HepG2 (cell line): ENCODE measurements around the gene HEXD. TPM values are rescaled to one million over a fixed set of nuclear protein-coding genes. Genes with fewer than 3 reads are reported as not detected.

Experiments used
- DMAP1 ChIP-seq: IDR thresholded peaks from 2 replicates; pipeline ENCODE4 v1.6.1; 2016
- MIER3 ChIP-seq: IDR thresholded peaks from 2 replicates; pipeline ENCODE4 v1.6.1; 2016; ENCODE audit warnings: missing compliant biosample characterization, borderline replicate concordance
- MXD4 ChIP-seq: IDR thresholded peaks from 2 replicates; pipeline ENCODE4 v1.6.1; 2016; ENCODE audit warnings: mild to moderate bottlenecking, missing biosample characterization, missing genetic modification reagents
- NPAS2 ChIP-seq: sonication (generic); formaldehyde crosslinking; IDR thresholded peaks from 2 replicates; pipeline ENCODE4 v1.8.0; 2022; ENCODE audit warnings: mild to moderate bottlenecking, missing genetic modification reagents, borderline replicate concordance
- PLRG1 ChIP-seq: fragments of 450-650 bp; conservative IDR thresholded peaks from 2 replicates; pipeline ENCODE4 v1.6.1; 2016
- SAFB2 ChIP-seq: sonication (generic); formaldehyde crosslinking; IDR thresholded peaks from 2 replicates; pipeline ENCODE4 v1.5.1; 2020; ENCODE audit warnings: missing genetic modification reagents, low read depth, mild to moderate bottlenecking, borderline replicate concordance
- ZNF207 ChIP-seq: fragments of 450-650 bp; IDR thresholded peaks from 2 replicates; pipeline ENCODE4 v1.6.1; 2016; ENCODE audit warnings: antibody characterized with exemption, borderline replicate concordance
- ZNF430 ChIP-seq: sonication (generic); formaldehyde crosslinking; IDR thresholded peaks from 2 replicates; pipeline ENCODE4 v1.9.0; 2021; ENCODE audit warnings: mild to moderate bottlenecking, missing genetic modification reagents
- ZNF670 ChIP-seq: sonication (generic); formaldehyde crosslinking; IDR thresholded peaks from 2 replicates; pipeline ENCODE4 v1.8.0; 2022; ENCODE audit warnings: mild to moderate bottlenecking, missing genetic modification reagents, borderline replicate concordance
- polyA plus RNA-seq, 8 experiments: library from polyadenylated mRNA; depleted of rRNA in 3 of 8; stranded (reverse) in 7 of 8; unstranded in 1 of 8; fragments of >200 nt; fragmentation: Illumina TruSeq in 4 of 8; extraction: Trizol in 4 of 8; gene quantifications; 2 replicates each; pipeline versions ENCODE4 v1.2.1 to v1.2.3, GENCODE V29; 2011 to 2016; ENCODE audit warnings: low read depth in 4 of 8, missing spikeins in 1 of 8, mixed read lengths in 1 of 8; ENCODE audit not compliant: insufficient read depth in 1 of 8
- total RNA-seq, 5 experiments: library from RNA; depleted of rRNA; stranded (reverse); fragments of >200 nt; fragmentation: Illumina TruSeq; extraction: Trizol; gene quantifications; 2 replicates each; pipeline ENCODE4 v1.2.3, GENCODE V29; 2016; ENCODE audit warnings: low read depth in 1 of 5
- TF ChIP-seq, protein P1 (sequence below): sonication (generic); formaldehyde crosslinking; IDR thresholded peaks from 2 replicates; pipeline ENCODE4 v1.4.0; 2020; ENCODE audit warnings: low read depth, missing genetic modification reagents
- TF ChIP-seq, protein P2 (sequence below): sonication (generic); formaldehyde crosslinking; conservative IDR thresholded peaks from 2 replicates; pipeline ENCODE4 v1.8.0; 2022; ENCODE audit warnings: low read depth, missing genetic modification reagents
- TF ChIP-seq, protein P3 (sequence below): sonication (generic); formaldehyde crosslinking; IDR thresholded peaks from 2 replicates; pipeline ENCODE4 v1.8.0; 2022; ENCODE audit warnings: low read depth, missing genetic modification reagents
- TF ChIP-seq, protein P4 (sequence below): fragments of 450-650 bp; IDR thresholded peaks from 2 replicates; pipeline ENCODE4 v1.6.1; 2016

HEXD gene
- total and polyA plus RNA-seq, 2 of the 13 experiments (the other 11 are each of a cell fraction or from before 2014, with no cell fraction given): 22.3 to 41.8 TPM

DNA sequence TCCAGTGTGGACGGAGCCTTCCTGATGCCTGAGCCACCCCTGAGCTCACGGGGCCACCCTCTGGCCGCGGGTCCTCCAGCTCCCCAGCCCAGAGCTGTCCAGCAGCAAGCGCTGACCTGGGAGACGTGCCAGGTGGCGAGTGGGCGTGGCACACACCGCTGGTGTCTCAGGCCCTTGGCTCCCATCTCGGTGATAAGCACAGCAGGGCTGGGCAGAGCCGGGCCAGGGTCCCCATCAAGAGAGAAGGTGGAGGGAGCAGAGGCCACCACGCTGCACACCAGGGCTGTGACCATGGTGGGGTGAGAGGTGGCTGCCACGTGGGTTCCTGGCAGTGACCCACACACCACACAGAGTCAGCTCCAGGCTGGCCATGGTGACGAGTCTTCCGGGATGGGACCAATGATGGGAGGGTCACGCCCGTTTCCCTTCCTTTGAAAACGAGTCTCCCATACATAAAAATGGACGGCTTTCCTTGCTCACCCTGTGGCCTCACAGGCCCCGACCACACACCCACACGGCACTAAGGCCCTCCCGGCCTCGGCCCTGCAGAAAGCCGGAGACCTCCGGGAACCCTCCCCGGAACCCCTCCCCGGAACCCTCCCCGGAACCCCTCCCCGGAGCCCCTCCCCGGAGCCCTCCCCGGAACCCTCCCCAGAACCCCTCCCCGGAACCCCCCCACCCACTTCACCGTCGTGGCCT lies 29.8 kb upstream of the HEXD start (continued):
- TF ChIP-seq SAFB2 (peak; percentile 29; the same call in 1 of the 2 replicates), ZNF430 (CRISPR knock-in tag) (no peak; the same call in 1 of the 2 replicates), DMAP1 (no peak), ZNF670 (no peak), MIER3 (CRISPR knock-in tag) (no peak), NPAS2 (CRISPR knock-in tag) (no peak), MXD4 (CRISPR knock-in tag) (peak; percentile 88), PLRG1 (no peak), ZNF207 (no peak)
- TF ChIP-seq, protein P1, sequence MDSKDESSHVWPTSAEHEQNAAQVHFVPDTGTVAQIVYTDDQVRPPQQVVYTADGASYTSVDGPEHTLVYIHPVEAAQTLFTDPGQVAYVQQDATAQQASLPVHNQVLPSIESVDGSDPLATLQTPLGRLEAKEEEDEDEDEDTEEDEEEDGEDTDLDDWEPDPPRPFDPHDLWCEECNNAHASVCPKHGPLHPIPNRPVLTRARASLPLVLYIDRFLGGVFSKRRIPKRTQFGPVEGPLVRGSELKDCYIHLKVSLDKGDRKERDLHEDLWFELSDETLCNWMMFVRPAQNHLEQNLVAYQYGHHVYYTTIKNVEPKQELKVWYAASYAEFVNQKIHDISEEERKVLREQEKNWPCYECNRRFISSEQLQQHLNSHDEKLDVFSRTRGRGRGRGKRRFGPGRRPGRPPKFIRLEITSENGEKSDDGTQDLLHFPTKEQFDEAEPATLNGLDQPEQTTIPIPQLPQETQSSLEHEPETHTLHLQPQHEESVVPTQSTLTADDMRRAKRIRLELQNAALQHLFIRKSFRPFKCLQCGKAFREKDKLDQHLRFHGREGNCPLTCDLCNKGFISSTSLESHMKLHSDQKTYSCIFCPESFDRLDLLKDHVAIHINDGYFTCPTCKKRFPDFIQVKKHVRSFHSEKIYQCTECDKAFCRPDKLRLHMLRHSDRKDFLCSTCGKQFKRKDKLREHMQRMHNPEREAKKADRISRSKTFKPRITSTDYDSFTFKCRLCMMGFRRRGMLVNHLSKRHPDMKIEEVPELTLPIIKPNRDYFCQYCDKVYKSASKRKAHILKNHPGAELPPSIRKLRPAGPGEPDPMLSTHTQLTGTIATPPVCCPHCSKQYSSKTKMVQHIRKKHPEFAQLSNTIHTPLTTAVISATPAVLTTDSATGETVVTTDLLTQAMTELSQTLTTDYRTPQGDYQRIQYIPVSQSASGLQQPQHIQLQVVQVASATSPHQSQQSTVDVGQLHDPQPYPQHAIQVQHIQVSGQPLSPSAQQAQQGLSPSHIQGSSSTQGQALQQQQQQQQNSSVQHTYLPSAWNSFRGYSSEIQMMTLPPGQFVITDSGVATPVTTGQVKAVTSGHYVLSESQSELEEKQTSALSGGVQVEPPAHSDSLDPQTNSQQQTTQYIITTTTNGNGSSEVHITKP (CRISPR knock-in tag): 0 out of 2 replicates have a peak, but pooled peaks have one; percentile 17
- TF ChIP-seq, protein P2, sequence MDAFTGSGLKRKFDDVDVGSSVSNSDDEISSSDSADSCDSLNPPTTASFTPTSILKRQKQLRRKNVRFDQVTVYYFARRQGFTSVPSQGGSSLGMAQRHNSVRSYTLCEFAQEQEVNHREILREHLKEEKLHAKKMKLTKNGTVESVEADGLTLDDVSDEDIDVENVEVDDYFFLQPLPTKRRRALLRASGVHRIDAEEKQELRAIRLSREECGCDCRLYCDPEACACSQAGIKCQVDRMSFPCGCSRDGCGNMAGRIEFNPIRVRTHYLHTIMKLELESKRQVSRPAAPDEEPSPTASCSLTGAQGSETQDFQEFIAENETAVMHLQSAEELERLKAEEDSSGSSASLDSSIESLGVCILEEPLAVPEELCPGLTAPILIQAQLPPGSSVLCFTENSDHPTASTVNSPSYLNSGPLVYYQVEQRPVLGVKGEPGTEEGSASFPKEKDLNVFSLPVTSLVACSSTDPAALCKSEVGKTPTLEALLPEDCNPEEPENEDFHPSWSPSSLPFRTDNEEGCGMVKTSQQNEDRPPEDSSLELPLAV (CRISPR knock-in tag): no peak
- TF ChIP-seq, protein P3, sequence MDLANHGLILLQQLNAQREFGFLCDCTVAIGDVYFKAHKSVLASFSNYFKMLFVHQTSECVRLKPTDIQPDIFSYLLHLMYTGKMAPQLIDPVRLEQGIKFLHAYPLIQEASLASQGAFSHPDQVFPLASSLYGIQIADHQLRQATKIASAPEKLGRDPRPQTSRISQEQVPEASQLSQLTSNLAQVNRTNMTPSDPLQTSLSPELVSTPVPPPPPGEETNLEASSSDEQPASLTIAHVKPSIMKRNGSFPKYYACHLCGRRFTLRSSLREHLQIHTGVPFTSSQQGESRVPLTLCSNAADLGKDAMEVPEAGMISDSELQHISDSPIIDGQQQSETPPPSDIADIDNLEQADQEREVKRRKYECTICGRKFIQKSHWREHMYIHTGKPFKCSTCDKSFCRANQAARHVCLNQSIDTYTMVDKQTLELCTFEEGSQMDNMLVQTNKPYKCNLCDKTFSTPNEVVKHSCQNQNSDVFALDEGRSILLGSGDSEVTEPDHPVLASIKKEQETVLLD (CRISPR knock-in tag): no peak
- TF ChIP-seq, protein P4, sequence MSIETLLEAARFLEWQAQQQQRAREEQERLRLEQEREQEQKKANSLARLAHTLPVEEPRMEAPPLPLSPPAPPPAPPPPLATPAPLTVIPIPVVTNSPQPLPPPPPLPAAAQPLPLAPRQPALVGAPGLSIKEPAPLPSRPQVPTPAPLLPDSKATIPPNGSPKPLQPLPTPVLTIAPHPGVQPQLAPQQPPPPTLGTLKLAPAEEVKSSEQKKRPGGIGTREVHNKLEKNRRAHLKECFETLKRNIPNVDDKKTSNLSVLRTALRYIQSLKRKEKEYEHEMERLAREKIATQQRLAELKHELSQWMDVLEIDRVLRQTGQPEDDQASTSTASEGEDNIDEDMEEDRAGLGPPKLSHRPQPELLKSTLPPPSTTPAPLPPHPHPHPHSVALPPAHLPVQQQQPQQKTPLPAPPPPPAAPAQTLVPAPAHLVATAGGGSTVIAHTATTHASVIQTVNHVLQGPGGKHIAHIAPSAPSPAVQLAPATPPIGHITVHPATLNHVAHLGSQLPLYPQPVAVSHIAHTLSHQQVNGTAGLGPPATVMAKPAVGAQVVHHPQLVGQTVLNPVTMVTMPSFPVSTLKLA: 0 out of 2 replicates have a peak, but pooled peaks have one; percentile 35
